ENCODE data around the gene EMP2. TPM values are rescaled to one million over a fixed set of nuclear protein-coding genes. Genes with fewer than 3 reads are reported as not detected.
"Not testable (repeated sequence)": the region's sequence is repeated elsewhere in the genome, so short reads cannot be mapped to it uniquely, and the experiment has no call there.

The EMP2 gene
- total RNA-seq, 1 donor: 31.1 TPM

GRCh38 chr16:10569621-10570020 is 10.8 kb downstream of the EMP2 start:
- H3K4me3 ChIP-seq (ENCODE audit: low read depth, low read length): no peak overlapping the region
- no peak for TF ChIP-seq CTCF (IDR thresholded peaks at IDR 0.05; ENCODE audit: insufficient read depth, low read length)
- no peak for DNase-seq (ENCODE audit: low read depth)

- no peak overlapping the region for H3K4me3 ChIP-seq (ENCODE audit: low read depth, low read length)
- TF ChIP-seq CTCF (IDR thresholded peaks at IDR 0.05; ENCODE audit: insufficient read depth, low read length): no peak
- DNase-seq (ENCODE audit: low read depth): no peak
These were observed 13.8 kb downstream of the EMP2 start for GRCh38 chr16:10566613-10567012.

GRCh38 chr16:10565167-10565566 is 15.2 kb downstream of the EMP2 start:
- no peak for TF ChIP-seq CTCF (IDR thresholded peaks at IDR 0.05; ENCODE audit: insufficient read depth, low read length)
- H3K4me3 ChIP-seq (ENCODE audit: low read depth, low read length): no peak overlapping the region
- peak; percentile 26 for DNase-seq (ENCODE audit: low read depth)

GRCh38 chr16:10564591-10564990 is 15.8 kb downstream of the EMP2 start:
- DNase-seq (ENCODE audit: low read depth): no peak
- H3K4me3 ChIP-seq (ENCODE audit: low read depth, low read length): no peak overlapping the region
- TF ChIP-seq CTCF (IDR thresholded peaks at IDR 0.05; ENCODE audit: insufficient read depth, low read length): no peak

- no peak overlapping the region for H3K4me3 ChIP-seq (ENCODE audit: low read depth, low read length)
- no peak for DNase-seq (ENCODE audit: low read depth)
- TF ChIP-seq CTCF (IDR thresholded peaks at IDR 0.05; ENCODE audit: insufficient read depth, low read length): no peak
These were observed 18.0 kb downstream of the EMP2 start for GRCh38 chr16:10562361-10562899.

GRCh38 chr16:10561425-10561824 is 19.0 kb downstream of the EMP2 start:
- TF ChIP-seq CTCF (IDR thresholded peaks at IDR 0.05; ENCODE audit: insufficient read depth, low read length): no peak
- no peak overlapping the region for H3K4me3 ChIP-seq (ENCODE audit: low read depth, low read length)
- DNase-seq (ENCODE audit: low read depth): no peak

- no peak for TF ChIP-seq CTCF (IDR thresholded peaks at IDR 0.05; ENCODE audit: insufficient read depth, low read length)
- no peak overlapping the region for H3K4me3 ChIP-seq (ENCODE audit: low read depth, low read length)
- DNase-seq (ENCODE audit: low read depth): no peak
These were observed 19.4 kb downstream of the EMP2 start for GRCh38 chr16:10561001-10561400.

GRCh38 chr16:10559792-10560191 is 20.6 kb downstream of the EMP2 start:
- H3K4me3 ChIP-seq (ENCODE audit: low read depth, low read length); DNase-seq (ENCODE audit: low read depth): not testable (repeated sequence)

All from fibroblast of the aortic adventitia (primary cell).